Mucosa of stomach (tissue), 1 donor: Measurements from ENCODE around the gene PIM1.

Source experiments
- H3K27me3 ChIP-seq: one replicate; pipeline ENCODE4 v1.7.0; 2013; ENCODE audit warnings: mild to moderate bottlenecking, low read length; ENCODE audit not compliant: control insufficient read depth, insufficient read depth
- H3K36me3 ChIP-seq: one replicate; pipeline ENCODE4 v1.7.0; 2013; ENCODE audit warnings: low read length; ENCODE audit not compliant: control insufficient read depth, insufficient read depth
- H3K4me1 ChIP-seq: one replicate; pipeline ENCODE4 v1.7.0; 2013; ENCODE audit warnings: mild to moderate bottlenecking, low read length; ENCODE audit not compliant: control insufficient read depth, insufficient read depth
- H3K4me3 ChIP-seq: one replicate; pipeline ENCODE4 v1.7.0; 2013; ENCODE audit warnings: low read length
- H3K9ac ChIP-seq: one replicate; pipeline ENCODE4 v1.7.0; 2013; ENCODE audit warnings: mild to moderate bottlenecking, low read length, moderate library complexity
- H3K9me3 ChIP-seq: one replicate; pipeline ENCODE4 v1.7.0; 2013; ENCODE audit warnings: mild to moderate bottlenecking, low read length, moderate library complexity; ENCODE audit not compliant: control insufficient read depth
- donor health status: Pancreatic carcinoma.

Gene PIM1

GRCh38 chr6:37131104-37131959 lies 38.6 kb upstream of the PIM1 start:
- H3K36me3 ChIP-seq: no peaks in the 10 kb centered on the region
- H3K9ac ChIP-seq: peak overlapping the region; percentile 46
- H3K27me3 ChIP-seq: no peaks in the 10 kb centered on the region
- H3K4me1 ChIP-seq: peaks cover 60% of the 10 kb centered on the region
- no peak overlapping the region for H3K4me3 ChIP-seq
- H3K9me3 ChIP-seq: no peaks in the 10 kb centered on the region

GRCh38 chr6:37131960-37132253 lies 38.0 kb upstream of the PIM1 start:
- no peaks in the 10 kb centered on the region for H3K9me3 ChIP-seq
- H3K27me3 ChIP-seq: no peaks in the 10 kb centered on the region
- peak overlapping the region; percentile 46 for H3K9ac ChIP-seq
- no peak overlapping the region for H3K4me3 ChIP-seq
- peaks cover 65% of the 10 kb centered on the region for H3K4me1 ChIP-seq
- no peaks in the 10 kb centered on the region for H3K36me3 ChIP-seq

- Histone ChIP-seq H3K36me3 (no peaks in the 10 kb centered on the region), H3K4me1 (peaks cover 61% of the 10 kb centered on the region), H3K9ac (peak overlapping the region; percentile 32), H3K9me3 (no peaks in the 10 kb centered on the region), H3K4me3 (no peak overlapping the region), H3K27me3 (no peaks in the 10 kb centered on the region)
Measured at GRCh38 chr6:37134036-37134395, 35.9 kb upstream of the PIM1 start.

- Histone ChIP-seq H3K4me3 (peak overlapping the region; percentile 15), H3K9ac (peak overlapping the region; percentile 32), H3K4me1 (peaks cover 60% of the 10 kb centered on the region), H3K27me3 (no peaks in the 10 kb centered on the region), H3K9me3 (no peaks in the 10 kb centered on the region), H3K36me3 (no peaks in the 10 kb centered on the region)
Measured at GRCh38 chr6:37134396-37135191, 35.4 kb upstream of the PIM1 start.

GRCh38 chr6:37135835-37136694 lies 33.9 kb upstream of the PIM1 start:
- Histone ChIP-seq H3K4me1 (peaks cover 53% of the 10 kb centered on the region), H3K36me3 (no peaks in the 10 kb centered on the region), H3K4me3 (no peak overlapping the region), H3K9ac (peak overlapping the region; percentile 36), H3K9me3 (no peaks in the 10 kb centered on the region), H3K27me3 (no peaks in the 10 kb centered on the region)

- peaks cover 45% of the 10 kb centered on the region for H3K4me1 ChIP-seq
- H3K27me3 ChIP-seq: no peaks in the 10 kb centered on the region
- H3K36me3 ChIP-seq: no peaks in the 10 kb centered on the region
- H3K9me3 ChIP-seq: no peaks in the 10 kb centered on the region
- H3K4me3 ChIP-seq: no peak overlapping the region
- H3K9ac ChIP-seq: peak overlapping the region; percentile 36
Measured at GRCh38 chr6:37136821-37137200, 33.1 kb upstream of the PIM1 start.

- peak overlapping the region; percentile 36 for H3K9ac ChIP-seq
- peaks cover 42% of the 10 kb centered on the region for H3K4me1 ChIP-seq
- no peaks in the 10 kb centered on the region for H3K27me3 ChIP-seq
Measured at GRCh38 chr6:37137201-37138090, 32.5 kb upstream of the PIM1 start.

GRCh38 chr6:37138856-37139229 lies 31.1 kb upstream of the PIM1 start:
- Histone ChIP-seq H3K9ac (no peak overlapping the region), H3K27me3 (no peaks in the 10 kb centered on the region), H3K4me1 (peaks cover 38% of the 10 kb centered on the region), H3K36me3 (no peaks in the 10 kb centered on the region), H3K9me3 (no peaks in the 10 kb centered on the region), H3K4me3 (no peak overlapping the region)

More at GRCh38 chr6:37137201-37138090, 32.5 kb upstream of the PIM1 start:
- H3K9me3 ChIP-seq: no peaks in the 10 kb centered on the region
- H3K36me3 ChIP-seq: no peaks in the 10 kb centered on the region
- no peak overlapping the region for H3K4me3 ChIP-seq

GRCh38 chr6:37139230-37139962 lies 30.6 kb upstream of the PIM1 start:
- Histone ChIP-seq H3K27me3 (no peaks in the 10 kb centered on the region), H3K9me3 (no peaks in the 10 kb centered on the region), H3K4me1 (peaks cover 32% of the 10 kb centered on the region), H3K36me3 (no peaks in the 10 kb centered on the region), H3K9ac (no peak overlapping the region), H3K4me3 (no peak overlapping the region)

- Histone ChIP-seq H3K4me1 (peaks cover 25% of the 10 kb centered on the region), H3K9ac (no peak overlapping the region), H3K36me3 (no peaks in the 10 kb centered on the region), H3K9me3 (no peaks in the 10 kb centered on the region), H3K27me3 (no peaks in the 10 kb centered on the region), H3K4me3 (no peak overlapping the region)
Measured at GRCh38 chr6:37140145-37140544, 29.8 kb upstream of the PIM1 start.
